SK-N-SH (cell line): ENCODE data around the gene SLC51A. TPM values are rescaled to one million over a fixed set of nuclear protein-coding genes. Genes with fewer than 3 reads are reported as not detected.

Experiments used
- CTCF ChIA-PET: fragments of 300-600, 350-600 bp; formaldehyde crosslinking; extraction: SDS; loops from one replicate; lab custom pipeline; 2021; lab: Yijun Ruan, JAX
- POLR2A ChIA-PET: fragments of 350-600 bp; sonication (Branson Sonifier 250); formaldehyde crosslinking; extraction: SDS; loops from one replicate; lab custom pipeline; 2020; ENCODE audit warnings: antibody characterized with exemption, inconsistent platforms; lab: Yijun Ruan, JAX
- DNase-seq: peaks from one replicate; pipeline ENCODE4 v3.0.0; 2012
- H2AFZ ChIP-seq: fragments of 200-600 bp; sonication (generic); 2 replicates; pipeline ENCODE4 v1.8.1; 2016; ENCODE audit warnings: antibody characterized with exemption, mild to moderate bottlenecking, low read depth
- H3F3A ChIP-seq: fragments of 200-600 bp; sonication (generic); replicated peaks from 2 replicates; pipeline ENCODE3; 2016; ENCODE audit warnings: antibody characterized with exemption, mild to moderate bottlenecking; ENCODE audit not compliant: insufficient read depth
- H3K27ac ChIP-seq, 2 experiments: fragments of 200-500 bp in 1 of 2; fragments of 200-600 bp in 1 of 2; sonication (Bioruptor generic) in 1 of 2; sonication (generic), shearing (Covaris generic) in 1 of 2; 2 replicates each; pipeline versions ENCODE4 v1.5.1 to v1.6.1; 2014 to 2016; ENCODE audit warnings: low read depth in 2 of 2, inconsistent platforms in 1 of 2, low read length in 1 of 2, mild to moderate bottlenecking in 1 of 2, mixed read lengths in 1 of 2
- H3K27me3 ChIP-seq: fragments of 200-600 bp; sonication (generic), shearing (Covaris generic); 2 replicates; pipeline ENCODE4 v1.6.1; 2016; ENCODE audit warnings: mixed run types; ENCODE audit not compliant: insufficient read depth
- H3K36me3 ChIP-seq, 2 experiments: fragments of 200-500 bp in 1 of 2; fragments of 200-600 bp in 1 of 2; sonication (Bioruptor generic) in 1 of 2; sonication (generic) in 1 of 2; replicated peaks in 1 of 2; 2 replicates each; pipeline versions ENCODE3 to v1.5.1; 2014 to 2016; ENCODE audit warnings: low read length in 1 of 2, mild to moderate bottlenecking in 1 of 2; ENCODE audit not compliant: insufficient read depth in 2 of 2, control insufficient read depth in 1 of 2
- H3K4me1 ChIP-seq, 2 experiments: fragments of 200-500 bp in 1 of 2; fragments of 200-600 bp in 1 of 2; sonication (Bioruptor generic) in 1 of 2; sonication (generic), shearing (Covaris generic) in 1 of 2; 2 replicates each; pipeline versions ENCODE4 v1.5.1 to v1.6.1; 2014 to 2016; ENCODE audit warnings: low read depth in 1 of 2, low read length in 1 of 2, mixed run types in 1 of 2; ENCODE audit not compliant: insufficient read depth in 2 of 2, control insufficient read depth in 1 of 2
- H3K4me2 ChIP-seq: fragments of 200-600 bp; sonication (generic), shearing (Covaris generic); 2 replicates; pipeline ENCODE4 v1.6.1; 2017; ENCODE audit warnings: mixed run types
- H3K4me3 ChIP-seq, 2 experiments: fragments of 200-500 bp in 1 of 2; fragments of 200-600 bp in 1 of 2; sonication (Bioruptor generic) in 1 of 2; sonication (generic), shearing (Covaris generic) in 1 of 2; 2 replicates each; pipeline versions ENCODE4 v1.5.1 to v1.8.1; 2014 to 2016; ENCODE audit warnings: low read depth in 2 of 2, inconsistent platforms in 1 of 2, low read length in 1 of 2, mild to moderate bottlenecking in 1 of 2, mixed read lengths in 1 of 2, moderate library complexity in 1 of 2
- H3K79me2 ChIP-seq: fragments of 200-600 bp; sonication (generic); 2 replicates; pipeline ENCODE4 v1.8.1; 2017; ENCODE audit warnings: mild to moderate bottlenecking; ENCODE audit not compliant: insufficient read depth
- H3K9ac ChIP-seq: fragments of 200-600 bp; sonication (generic); 2 replicates; pipeline ENCODE4 v1.6.1; 2017; ENCODE audit warnings: mixed run types
- H3K9me2 ChIP-seq: fragments of 200-600 bp; sonication (generic); 2 replicates; pipeline ENCODE4 v1.6.1; 2017; ENCODE audit warnings: mixed run types
- H3K9me3 ChIP-seq: fragments of 200-600 bp; sonication (generic); 2 replicates; pipeline ENCODE4 v1.6.1; 2017; ENCODE audit warnings: mixed run types, mild to moderate bottlenecking, moderate library complexity
- H4K20me1 ChIP-seq: fragments of 200-600 bp; sonication (generic); 2 replicates; pipeline ENCODE4 v1.6.1; 2017; ENCODE audit warnings: mild to moderate bottlenecking, mixed run types; ENCODE audit not compliant: insufficient read depth
- CHD2 ChIP-seq: fragments of 150-350 bp; IDR thresholded peaks from 2 replicates; pipeline ENCODE4 v1.6.1; 2018; ENCODE audit warnings: low read length; ENCODE audit not compliant: partially characterized antibody
- ELF1 ChIP-seq: IDR thresholded peaks from 2 replicates; pipeline ENCODE4 v1.4.0; 2012
- FOXJ3 ChIP-seq: sonication (generic); formaldehyde crosslinking; IDR thresholded peaks from 2 replicates; pipeline ENCODE4 v1.5.1; 2020; ENCODE audit warnings: mild to moderate bottlenecking, missing genetic modification reagents
- GATA2 ChIP-seq: sonication (generic); formaldehyde crosslinking; IDR thresholded peaks from 2 replicates; pipeline ENCODE4 v1.5.0; 2020; ENCODE audit warnings: mild to moderate bottlenecking, missing genetic modification reagents
- RCOR1 ChIP-seq: fragments of 150-350 bp; IDR thresholded peaks from 2 replicates; pipeline ENCODE4 v1.6.1; 2017; ENCODE audit warnings: antibody characterized with exemption, low read length
- WGBS: methylation state at CpG from one replicate; pipeline ENCODE4 v1.1.6; 2017; ENCODE audit warnings: low lambda C conversion rate; 5-methylcytosine and 5-hydroxymethylcytosine counted together
- polyA plus RNA-seq, 3 experiments: library from polyadenylated mRNA; depleted of rRNA; stranded (reverse); fragments of >200 nt; gene quantifications; 2 replicates each; pipeline ENCODE4 v1.2.3, GENCODE V29; 2012
- TF ChIP-seq, protein P1 (sequence below): IDR thresholded peaks from 2 replicates; pipeline ENCODE4 v1.6.1; 2012; ENCODE audit warnings: mild to moderate bottlenecking, low read depth, low read length, moderate library complexity
- TF ChIP-seq, protein P2 (sequence below): IDR thresholded peaks from 2 replicates; pipeline ENCODE4; 2012
- TF ChIP-seq, protein P3 (sequence below): fragments of 200-600 bp; sonication (generic); IDR thresholded peaks from 2 replicates; pipeline ENCODE4 v1.6.1; 2017; ENCODE audit warnings: antibody characterized with exemption, mild to moderate bottlenecking, moderate library complexity
- TF ChIP-seq, protein P4 (sequence below): fragments of 150-350 bp; IDR thresholded peaks from 2 replicates; pipeline ENCODE4 v1.6.1; 2016; ENCODE audit warnings: mild to moderate bottlenecking, low read depth, low read length

The SLC51A gene
- polyA plus RNA-seq, 1 of the 3 experiments (the other 2 are of a cell fraction), result not detected

DNA sequence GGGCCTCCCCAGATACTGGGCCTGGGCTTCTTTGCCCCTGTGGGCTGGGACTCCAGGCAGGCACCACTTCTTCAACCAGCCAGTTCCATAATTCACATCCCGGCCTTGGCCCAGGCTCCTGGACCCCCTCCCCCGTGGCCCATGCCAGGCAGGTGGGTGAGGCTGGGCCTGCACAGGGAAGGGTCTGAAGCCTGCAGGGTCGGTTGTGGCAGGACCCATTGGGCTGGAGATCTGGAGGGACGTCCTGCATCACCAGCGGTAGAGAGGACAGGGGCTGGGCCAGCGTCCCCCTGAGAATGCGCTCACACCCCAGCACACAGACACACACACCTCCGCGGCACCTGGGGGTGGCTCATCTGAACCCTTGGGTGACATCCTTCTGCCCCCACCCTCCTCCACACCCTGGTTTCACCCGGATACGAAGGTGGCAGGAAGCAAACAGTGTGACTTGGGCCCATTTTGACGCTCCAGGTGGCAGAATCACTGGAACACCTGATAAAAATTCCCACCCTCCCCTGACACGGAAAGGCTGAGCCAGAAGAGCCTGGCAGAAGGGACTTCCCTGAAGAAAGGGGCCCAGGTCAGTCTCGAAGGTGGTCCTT lies 20.6 kb upstream of the SLC51A start:
- TF ChIP-seq, protein P1, sequence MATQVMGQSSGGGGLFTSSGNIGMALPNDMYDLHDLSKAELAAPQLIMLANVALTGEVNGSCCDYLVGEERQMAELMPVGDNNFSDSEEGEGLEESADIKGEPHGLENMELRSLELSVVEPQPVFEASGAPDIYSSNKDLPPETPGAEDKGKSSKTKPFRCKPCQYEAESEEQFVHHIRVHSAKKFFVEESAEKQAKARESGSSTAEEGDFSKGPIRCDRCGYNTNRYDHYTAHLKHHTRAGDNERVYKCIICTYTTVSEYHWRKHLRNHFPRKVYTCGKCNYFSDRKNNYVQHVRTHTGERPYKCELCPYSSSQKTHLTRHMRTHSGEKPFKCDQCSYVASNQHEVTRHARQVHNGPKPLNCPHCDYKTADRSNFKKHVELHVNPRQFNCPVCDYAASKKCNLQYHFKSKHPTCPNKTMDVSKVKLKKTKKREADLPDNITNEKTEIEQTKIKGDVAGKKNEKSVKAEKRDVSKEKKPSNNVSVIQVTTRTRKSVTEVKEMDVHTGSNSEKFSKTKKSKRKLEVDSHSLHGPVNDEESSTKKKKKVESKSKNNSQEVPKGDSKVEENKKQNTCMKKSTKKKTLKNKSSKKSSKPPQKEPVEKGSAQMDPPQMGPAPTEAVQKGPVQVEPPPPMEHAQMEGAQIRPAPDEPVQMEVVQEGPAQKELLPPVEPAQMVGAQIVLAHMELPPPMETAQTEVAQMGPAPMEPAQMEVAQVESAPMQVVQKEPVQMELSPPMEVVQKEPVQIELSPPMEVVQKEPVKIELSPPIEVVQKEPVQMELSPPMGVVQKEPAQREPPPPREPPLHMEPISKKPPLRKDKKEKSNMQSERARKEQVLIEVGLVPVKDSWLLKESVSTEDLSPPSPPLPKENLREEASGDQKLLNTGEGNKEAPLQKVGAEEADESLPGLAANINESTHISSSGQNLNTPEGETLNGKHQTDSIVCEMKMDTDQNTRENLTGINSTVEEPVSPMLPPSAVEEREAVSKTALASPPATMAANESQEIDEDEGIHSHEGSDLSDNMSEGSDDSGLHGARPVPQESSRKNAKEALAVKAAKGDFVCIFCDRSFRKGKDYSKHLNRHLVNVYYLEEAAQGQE, result no peak
- TF ChIP-seq CHD2, result no peak
- TF ChIP-seq GATA2, result no peak
- TF ChIP-seq ELF1, result no peak
- TF ChIP-seq, protein P2, sequence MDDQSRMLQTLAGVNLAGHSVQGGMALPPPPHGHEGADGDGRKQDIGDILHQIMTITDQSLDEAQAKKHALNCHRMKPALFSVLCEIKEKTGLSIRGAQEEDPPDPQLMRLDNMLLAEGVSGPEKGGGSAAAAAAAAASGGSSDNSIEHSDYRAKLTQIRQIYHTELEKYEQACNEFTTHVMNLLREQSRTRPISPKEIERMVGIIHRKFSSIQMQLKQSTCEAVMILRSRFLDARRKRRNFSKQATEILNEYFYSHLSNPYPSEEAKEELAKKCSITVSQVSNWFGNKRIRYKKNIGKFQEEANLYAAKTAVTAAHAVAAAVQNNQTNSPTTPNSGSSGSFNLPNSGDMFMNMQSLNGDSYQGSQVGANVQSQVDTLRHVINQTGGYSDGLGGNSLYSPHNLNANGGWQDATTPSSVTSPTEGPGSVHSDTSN, result no peak
- TF ChIP-seq, protein P3, sequence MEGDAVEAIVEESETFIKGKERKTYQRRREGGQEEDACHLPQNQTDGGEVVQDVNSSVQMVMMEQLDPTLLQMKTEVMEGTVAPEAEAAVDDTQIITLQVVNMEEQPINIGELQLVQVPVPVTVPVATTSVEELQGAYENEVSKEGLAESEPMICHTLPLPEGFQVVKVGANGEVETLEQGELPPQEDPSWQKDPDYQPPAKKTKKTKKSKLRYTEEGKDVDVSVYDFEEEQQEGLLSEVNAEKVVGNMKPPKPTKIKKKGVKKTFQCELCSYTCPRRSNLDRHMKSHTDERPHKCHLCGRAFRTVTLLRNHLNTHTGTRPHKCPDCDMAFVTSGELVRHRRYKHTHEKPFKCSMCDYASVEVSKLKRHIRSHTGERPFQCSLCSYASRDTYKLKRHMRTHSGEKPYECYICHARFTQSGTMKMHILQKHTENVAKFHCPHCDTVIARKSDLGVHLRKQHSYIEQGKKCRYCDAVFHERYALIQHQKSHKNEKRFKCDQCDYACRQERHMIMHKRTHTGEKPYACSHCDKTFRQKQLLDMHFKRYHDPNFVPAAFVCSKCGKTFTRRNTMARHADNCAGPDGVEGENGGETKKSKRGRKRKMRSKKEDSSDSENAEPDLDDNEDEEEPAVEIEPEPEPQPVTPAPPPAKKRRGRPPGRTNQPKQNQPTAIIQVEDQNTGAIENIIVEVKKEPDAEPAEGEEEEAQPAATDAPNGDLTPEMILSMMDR, result no peak
- TF ChIP-seq, protein P4, sequence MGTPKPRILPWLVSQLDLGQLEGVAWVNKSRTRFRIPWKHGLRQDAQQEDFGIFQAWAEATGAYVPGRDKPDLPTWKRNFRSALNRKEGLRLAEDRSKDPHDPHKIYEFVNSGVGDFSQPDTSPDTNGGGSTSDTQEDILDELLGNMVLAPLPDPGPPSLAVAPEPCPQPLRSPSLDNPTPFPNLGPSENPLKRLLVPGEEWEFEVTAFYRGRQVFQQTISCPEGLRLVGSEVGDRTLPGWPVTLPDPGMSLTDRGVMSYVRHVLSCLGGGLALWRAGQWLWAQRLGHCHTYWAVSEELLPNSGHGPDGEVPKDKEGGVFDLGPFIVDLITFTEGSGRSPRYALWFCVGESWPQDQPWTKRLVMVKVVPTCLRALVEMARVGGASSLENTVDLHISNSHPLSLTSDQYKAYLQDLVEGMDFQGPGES, result no peak
- no peak for TF ChIP-seq FOXJ3 (CRISPR knock-in tag)
- no peak for TF ChIP-seq RCOR1
- Histone ChIP-seq H2AFZ (no peak overlapping the region), H3K36me3 (no peaks in the 10 kb centered on the region), H3F3A (no peaks in the 10 kb centered on the region), H3K79me2 (no peaks in the 10 kb centered on the region), H3K9me3 (no peaks in the 10 kb centered on the region), H3K4me1 (peaks cover 0 to 28% of the 10 kb centered on the region in 2 experiments; a peak in 1 of 4 replicates), H3K4me3 (no peak overlapping the region), H4K20me1 (no peaks in the 10 kb centered on the region), H3K4me2 (no peak overlapping the region), H3K27ac (no peak overlapping the region), H3K27me3 (no peaks in the 10 kb centered on the region), H3K9me2 (no peaks in the 10 kb centered on the region), H3K9ac (no peak overlapping the region)
- ChIA-PET POLR2A (interaction anchor here (1.0 kb wide), 1 partner anchor 123 kb away, joined by 4 read pairs; no protein-coding TSS in a partner anchor), CTCF (interaction anchor here (0.6 to 13.7 kb wide), 25 partner anchors 9 to 617 kb away, joined by 3 to 258 read pairs (median 4); no protein-coding TSS in a partner anchor)
- no peak for DNase-seq
- WGBS, result 79% methylated on average over 5 of the region's 14 CpGs
